Bronchial epithelial cell (primary cell): ENCODE results near the gene SLC6A6. TPM values are rescaled to one million over a fixed set of nuclear protein-coding genes. Genes with fewer than 3 reads are reported as not detected.

Source experiments
- DNase-seq: peaks from one replicate; pipeline ENCODE4 v3.0.0-alpha.2; 2010; ENCODE audit warnings: low read depth
- FAIRE-seq: peaks from 2 replicates; lab custom pipeline; 2011; peaks lifted over from hg19 to GRCh38; lab: Jason Lieb, UNC
- H3K27me3 ChIP-seq: 2 replicates; pipeline ENCODE4 v1.5.1; 2011; ENCODE audit warnings: low read length; ENCODE audit not compliant: control insufficient read depth, insufficient read depth
- H3K36me3 ChIP-seq: 2 replicates; pipeline ENCODE4 v1.5.1; 2011; ENCODE audit warnings: low read length; ENCODE audit not compliant: control insufficient read depth, insufficient read depth
- H3K4me3 ChIP-seq: 2 replicates; pipeline ENCODE4 v1.5.1; 2011; ENCODE audit warnings: mild to moderate bottlenecking, low read depth, low read length, control low read depth
- CTCF ChIP-seq: IDR thresholded peaks from 2 replicates; pipeline ENCODE4 v1.5.1; 2011; ENCODE audit warnings: mild to moderate bottlenecking, moderate library complexity, low read length, control low read depth, inconsistent platforms; ENCODE audit not compliant: insufficient read depth, severe bottlenecking
- total RNA-seq: library from RNA; depleted of rRNA; stranded (reverse); fragments of >200 nt; gene quantifications from 2 replicates; pipeline ENCODE4 v1.2.1, GENCODE V29; 2014

Gene SLC6A6
- total RNA-seq, 1 donor from 2014 or later = 13.2 TPM

- no peak overlapping the region for H3K4me3 ChIP-seq
- FAIRE-seq (no peak), DNase-seq (no peak)
- no peak for TF ChIP-seq CTCF
- H3K27me3 ChIP-seq = no peaks in the 10 kb centered on the region
- H3K36me3 ChIP-seq = no peaks in the 10 kb centered on the region
These were observed 55.1 kb downstream of the SLC6A6 start for GRCh38 chr3:14457481-14457880.

- H3K27me3 ChIP-seq = no peaks in the 10 kb centered on the region
- FAIRE-seq = no peak
These were observed 55.6 kb downstream of the SLC6A6 start for GRCh38 chr3:14457999-14458398.

GRCh38 chr3:14458434-14459275, 56.2 kb downstream of the SLC6A6 start:
- Histone ChIP-seq H3K27me3 (no peaks in the 10 kb centered on the region), H3K4me3 (no peak overlapping the region), H3K36me3 (no peaks in the 10 kb centered on the region)
- no peak for TF ChIP-seq CTCF
- FAIRE-seq (no peak), DNase-seq (peak; percentile 77)

More at GRCh38 chr3:14457999-14458398, 55.6 kb downstream of the SLC6A6 start:
- TF ChIP-seq CTCF = no peak
- Histone ChIP-seq H3K36me3 (no peaks in the 10 kb centered on the region), H3K4me3 (no peak overlapping the region)
- DNase-seq = no peak

- no peak for FAIRE-seq
These were observed 57.0 kb downstream of the SLC6A6 start for GRCh38 chr3:14459384-14459783.

GRCh38 chr3:14459787-14460186, 57.4 kb downstream of the SLC6A6 start:
- DNase-seq (no peak), FAIRE-seq (no peak)
- no peak overlapping the region for H3K4me3 ChIP-seq
- H3K27me3 ChIP-seq = no peaks in the 10 kb centered on the region
- no peaks in the 10 kb centered on the region for H3K36me3 ChIP-seq
- no peak for TF ChIP-seq CTCF

More at GRCh38 chr3:14459384-14459783, 57.0 kb downstream of the SLC6A6 start:
- H3K36me3 ChIP-seq = no peaks in the 10 kb centered on the region
- no peak for TF ChIP-seq CTCF
- no peak for DNase-seq
- no peak overlapping the region for H3K4me3 ChIP-seq
- no peaks in the 10 kb centered on the region for H3K27me3 ChIP-seq
